K562 (cell line): ENCODE measurements around the gene PRR7. TPM values are rescaled to one million over a fixed set of nuclear protein-coding genes. Genes with fewer than 3 reads are reported as not detected.

Source experiments
- ATAC-seq: fragments of 200-7000 bp; cut with Tn5 transposase; 3 replicates; pipeline ENCODE4 v1.9.1; 2020; ENCODE audit warnings: moderate library complexity
- BruUV-seq: library from RNA; stranded (reverse); fragments of 400-500 nt; replicated peaks from 2 replicates; lab custom pipeline; 2021; lab: Mats Ljungman, UMichigan
- CTCF ChIA-PET: fragments of 300-600 bp; formaldehyde crosslinking; extraction: SDS; loops from one replicate; lab custom pipeline; 2021; ENCODE audit warnings: low intra/inter-chr PET ratio; lab: Yijun Ruan, JAX
- POLR2A ChIA-PET: fragments of 300-600, 350-650 bp; sonication (Branson Sonifier 250); formaldehyde crosslinking; extraction: SDS; loops from one replicate; lab custom pipeline; 2021; ENCODE audit warnings: antibody characterized with exemption, inconsistent platforms; lab: Yijun Ruan, JAX
- DNase-seq, 4 experiments: peaks; one replicate each; pipeline versions ENCODE4 v3.0.0 to v3.0.0-alpha.2; 2011 to 2018; ENCODE audit warnings: low spot score in 3 of 4, mixed read lengths in 3 of 4; ENCODE audit errors: extremely low read depth in 1 of 4
- FAIRE-seq: peaks from 2 replicates; lab custom pipeline; 2011; peaks lifted over from hg19 to GRCh38; lab: Jason Lieb, UNC
- H2AFZ ChIP-seq: 2 replicates; pipeline ENCODE4 v1.6.0; 2011; ENCODE audit warnings: low read depth, low read length, control low read depth, inconsistent platforms
- H3K27ac ChIP-seq: fragments of 200-600 bp; 3 replicates; pipeline ENCODE4 v1.8.0; 2011; ENCODE audit warnings: low read depth, mild to moderate bottlenecking, control low read depth, inconsistent platforms, low read length, moderate library complexity, mixed read lengths; ENCODE audit errors: extremely low read depth
- H3K27me3 ChIP-seq, 2 experiments: fragments of 300-600 bp in 1 of 2; 2 replicates in 1 of 2; 3 replicates in 1 of 2; pipeline versions ENCODE4 v1.6.0 to v1.8.0; 2011; ENCODE audit warnings: inconsistent platforms in 2 of 2, low read length in 2 of 2, mild to moderate bottlenecking in 1 of 2, mixed read lengths in 1 of 2, moderate library complexity in 1 of 2; ENCODE audit not compliant: control insufficient read depth in 2 of 2, insufficient read depth in 2 of 2
- H3K36me3 ChIP-seq: fragments of 300-600 bp; 3 replicates; pipeline ENCODE4 v1.8.0; 2011; ENCODE audit warnings: mild to moderate bottlenecking, low read length, inconsistent platforms; ENCODE audit not compliant: control insufficient read depth, insufficient read depth
- H3K4me1 ChIP-seq, 2 experiments: fragments of 200-600 bp in 1 of 2; replicated peaks in 1 of 2; 2 replicates in 1 of 2; 3 replicates in 1 of 2; pipeline versions ENCODE4 v1.5.1 to v1.8.0; 2011; ENCODE audit warnings: inconsistent platforms in 2 of 2, low read length in 2 of 2, mild to moderate bottlenecking in 1 of 2, mixed read lengths in 1 of 2, moderate library complexity in 1 of 2; ENCODE audit not compliant: control insufficient read depth in 2 of 2, insufficient read depth in 2 of 2
- H3K4me2 ChIP-seq: 2 replicates; pipeline ENCODE4 v1.6.1; 2011; ENCODE audit warnings: low read length, control low read depth, inconsistent platforms, mixed read lengths; ENCODE audit not compliant: insufficient read depth
- H3K4me3 ChIP-seq: fragments of 200-600 bp; sonication (generic), shearing (Covaris generic); 2 replicates; pipeline ENCODE4 v1.5.1; 2016; ENCODE audit warnings: control low read depth, inconsistent platforms
- H3K79me2 ChIP-seq: fragments of 200-600 bp; 3 replicates; pipeline ENCODE4 v1.8.0; 2011; ENCODE audit warnings: low read length, inconsistent platforms; ENCODE audit not compliant: control insufficient read depth, insufficient read depth
- H3K9ac ChIP-seq, 2 experiments: 2 replicates each; pipeline versions ENCODE4 v1.6.0 to v1.6.1; 2011; ENCODE audit warnings: low read depth in 2 of 2, low read length in 2 of 2, control low read depth in 1 of 2, inconsistent platforms in 1 of 2, mild to moderate bottlenecking in 1 of 2, mixed read lengths in 1 of 2; ENCODE audit not compliant: insufficient read depth in 1 of 2
- H3K9me1 ChIP-seq: one replicate; pipeline ENCODE4 v1.6.0; 2011; ENCODE audit warnings: inconsistent platforms, mild to moderate bottlenecking, low read length, moderate library complexity; ENCODE audit not compliant: control insufficient read depth, insufficient read depth
- H3K9me3 ChIP-seq: replicated peaks from 2 replicates; pipeline ENCODE4 v1.5.1; 2011; ENCODE audit warnings: low read depth, low read length, inconsistent platforms; ENCODE audit not compliant: control insufficient read depth, insufficient read depth
- H4K20me1 ChIP-seq: replicated peaks from 2 replicates; pipeline ENCODE4 v1.6.1; 2011; ENCODE audit warnings: low read length, inconsistent platforms, mixed read lengths; ENCODE audit not compliant: control insufficient read depth, insufficient read depth
- EP400 ChIP-seq: fragments of 450-650 bp; IDR thresholded peaks from 2 replicates; pipeline ENCODE4 v1.6.1; 2017; ENCODE audit warnings: antibody characterized with exemption, mild to moderate bottlenecking, moderate library complexity
- ESRRA ChIP-seq: fragments of 450-650 bp; IDR thresholded peaks from 2 replicates; pipeline ENCODE4 v1.6.1; 2014; ENCODE audit warnings: low read depth, mild to moderate bottlenecking, moderate library complexity, borderline replicate concordance
- HINFP ChIP-seq: fragments of 450-650 bp; conservative IDR thresholded peaks from 2 replicates; pipeline ENCODE4 v1.6.1; 2016; ENCODE audit warnings: missing genetic modification characterization, low read depth, mild to moderate bottlenecking, control low read depth, missing compliant biosample characterization
- HMGN3 ChIP-seq: IDR thresholded peaks from 2 replicates; pipeline ENCODE4 v1.6.1; 2011; ENCODE audit warnings: borderline replicate concordance, low read depth, mild to moderate bottlenecking, mixed read lengths, low read length; ENCODE audit not compliant: insufficient read length; ENCODE audit errors: extremely low read depth
- HOXB6 ChIP-seq: fragments of 250-450 bp; sonication (Bioruptor Pico); IDR thresholded peaks from 2 replicates; pipeline ENCODE4 v1.5.1; 2022; ENCODE audit warnings: mild to moderate bottlenecking, borderline replicate concordance
- HSF4 ChIP-seq: fragments of 250-450 bp; sonication (Bioruptor Pico); IDR thresholded peaks from 2 replicates; pipeline ENCODE4 v2.1.2; 2022; ENCODE audit warnings: mild to moderate bottlenecking, moderate library complexity, borderline replicate concordance
- MTA2 ChIP-seq: fragments of 450-650 bp; IDR thresholded peaks from 2 replicates; pipeline ENCODE4 v1.6.1; 2016; ENCODE audit warnings: low read depth
- NCOA4 ChIP-seq: fragments of 450-650 bp; IDR thresholded peaks from 2 replicates; pipeline ENCODE4 v1.6.1; 2018; ENCODE audit warnings: mild to moderate bottlenecking; ENCODE audit not compliant: partially characterized antibody
- TFAM ChIP-seq: fragments of 250-450 bp; sonication (Bioruptor Pico); conservative IDR thresholded peaks from 2 replicates; pipeline ENCODE4 v1.5.0; 2021; ENCODE audit warnings: mild to moderate bottlenecking, moderate library complexity
- ZKSCAN3 ChIP-seq: fragments of 250-450 bp; sonication (Bioruptor Pico); IDR thresholded peaks from 2 replicates; pipeline ENCODE4 v1.4.0; 2020
- ZNF121 ChIP-seq: sonication (generic); formaldehyde crosslinking; conservative IDR thresholded peaks from 2 replicates; pipeline ENCODE4 v1.8.0; 2022; ENCODE audit warnings: missing genetic modification reagents
- ZNF140 ChIP-seq: fragments of 250-450 bp; sonication (Bioruptor Pico); IDR thresholded peaks from 2 replicates; pipeline ENCODE4 v1.8.0; 2021; ENCODE audit warnings: moderate library complexity, mild to moderate bottlenecking, inconsistent platforms
- ZNF518B ChIP-seq: fragments of 250-450 bp; sonication (Bioruptor Pico); IDR thresholded peaks from 2 replicates; pipeline ENCODE4 v1.5.0; 2021; ENCODE audit warnings: mild to moderate bottlenecking, moderate library complexity
- WGBS: fragments of 100-300 bp; shearing (Covaris generic); methylation state at CpG from one replicate; pipeline ENCODE4 v1.1.6; 2016; ENCODE audit warnings: low coverage, mixed read lengths; ENCODE audit not compliant: insufficient coverage; ENCODE audit errors: missing lambda C conversion rate; 5-methylcytosine and 5-hydroxymethylcytosine counted together
- in situ Hi-C: fragments of 300-500 bp; cut with MboI; formaldehyde crosslinking; loops from 4 replicates; pipeline ENCODE4 v1.15.0; 2018; ENCODE audit warnings: inconsistent platforms, mixed read lengths
- intact Hi-C: fragments of 100-400 bp; cut with micrococcal nuclease; formaldehyde crosslinking; loops from 2 replicates; pipeline ENCODE4 v1.14.2; 2022
- polyA plus RNA-seq, 8 experiments: library from polyadenylated mRNA; depleted of rRNA in 4 of 8; stranded (reverse) in 5 of 8; unstranded in 3 of 8; fragments of >200 nt; fragmentation: Nextera tagmentation in 2 of 8; fragmentation: Illumina TruSeq in 1 of 8; extraction: Ambion mirVana in 2 of 8; extraction: Trizol in 1 of 8; gene quantifications; 2 replicates each; pipeline versions ENCODE4 v1.2.1 to v1.2.3, GENCODE V29; 2011 to 2014; ENCODE audit warnings: inconsistent platforms in 1 of 8, missing spikeins in 1 of 8
- total RNA-seq, 7 experiments: library from RNA; depleted of rRNA in 6 of 7; stranded (reverse); fragments of >200 nt in 6 of 7; fragmentation: Illumina TruSeq in 2 of 7; extraction: Trizol in 2 of 7; gene quantifications; 2 replicates each; pipeline versions ENCODE4 v1.2.1 to v1.2.3, GENCODE V29; 2011 to 2021; ENCODE audit warnings: low replicate concordance in 1 of 7

PRR7 gene
- total and polyA plus RNA-seq, 9 of the 15 experiments (the other 6 are each of a cell fraction or from before 2014, with no cell fraction given), result 0.80 to 11.3 (median 10.4) TPM; not detected in 4

GRCh38 chr5:177454397-177455035 is 7.9 kb downstream of the PRR7 start:
- ChIA-PET CTCF (interaction anchor here (0.6 to 6.2 kb wide), 9 partner anchors 50 to 384 kb away, joined by 3 to 107 read pairs (median 8); no protein-coding TSS in a partner anchor), POLR2A (interaction anchor here (0.6 to 2.0 kb wide), 22 partner anchors 9 to 152 kb away, joined by 3 to 13 read pairs (median 3); partner anchors contain the start of genes MXD3 and PRR7)
- peak; percentile 92 for FAIRE-seq
- peak; percentile 47; the same call in 1 of the 2 replicates for TF ChIP-seq EP400
- no peak for TF ChIP-seq ZKSCAN3
- no peak for TF ChIP-seq ZNF121 (CRISPR knock-in tag)
- TF ChIP-seq HINFP, result no peak
- TF ChIP-seq HSF4 (CRISPR knock-in tag), result no peak
- no peak for TF ChIP-seq HOXB6
- TF ChIP-seq ZNF518B (CRISPR knock-in tag), result no peak
- TF ChIP-seq ZNF140 (CRISPR knock-in tag), result no peak
- TF ChIP-seq ESRRA, result 0 out of 2 replicates have a peak, but pooled peaks have one; percentile 46
- peak; percentile 51 for TF ChIP-seq HMGN3
- TF ChIP-seq MTA2, result no peak
- no peak for TF ChIP-seq NCOA4
- no peak for TF ChIP-seq TFAM (CRISPR knock-in tag)

More at GRCh38 chr5:177454397-177455035, 7.9 kb downstream of the PRR7 start:
- Histone ChIP-seq H3K36me3 (peaks cover 25% of the 10 kb centered on the region; the same call in 1 of the 3 replicates), H3K4me2 (peak overlapping the region; percentile 88), H2AFZ (peak overlapping the region; percentile 94), H3K9me3 (no peaks in the 10 kb centered on the region), H3K27me3 (no peaks in the 10 kb centered on the region), H3K27ac (peak overlapping the region; percentile 91), H3K4me3 (peak overlapping the region; percentile 88), H3K4me1 (peaks cover 0 to 58% of the 10 kb centered on the region in 2 experiments; a peak in 3 of 5 replicates), H3K9ac (peak overlapping the region; percentile 69 to 97), H3K9me1 (peaks cover 3% of the 10 kb centered on the region), H4K20me1 (peaks cover 16% of the 10 kb centered on the region), H3K79me2 (peaks cover 10% of the 10 kb centered on the region; the same call in 2 of the 3 replicates)
- no TSS peak for BruUV-seq
- peak; percentile 71 for ATAC-seq
- peak; percentile 92 to 98 (median 94) for DNase-seq
- 1% methylated on average over 41 of the region's 84 CpGs for WGBS
- intact Hi-C loops (loop anchor here (1.0 to 2.0 kb wide), 4 partner anchors 28 to 340 kb away; partner anchors contain the start of gene GRK6), in situ Hi-C loops (loop anchor here (10.0 kb wide), 1 partner anchor 340 kb away; no protein-coding TSS in a partner anchor)
